Neuron (in vitro differentiated cells): ENCODE measurements around the gene ARHGAP24.
"Not testable (repeated sequence)": the region's sequence is repeated elsewhere in the genome, so short reads cannot be mapped to it uniquely, and the experiment has no call there.

Experiments used
- H2AFZ ChIP-seq: one replicate; pipeline ENCODE4 v1.6.1; 2013; ENCODE audit warnings: low read depth, mild to moderate bottlenecking, inconsistent platforms, low read length, moderate library complexity
- H3K27me3 ChIP-seq: one replicate; pipeline ENCODE4 v1.6.1; 2013; ENCODE audit warnings: low read length; ENCODE audit not compliant: insufficient read depth
- H3K36me3 ChIP-seq: one replicate; pipeline ENCODE4 v1.6.1; 2013; ENCODE audit warnings: low read length; ENCODE audit not compliant: insufficient read depth
- H3K4me1 ChIP-seq: one replicate; pipeline ENCODE4 v1.6.1; 2013; ENCODE audit warnings: low read length; ENCODE audit not compliant: insufficient read depth
- H3K4me3 ChIP-seq: 2 replicates; pipeline ENCODE4 v1.5.1; 2013; ENCODE audit warnings: mild to moderate bottlenecking, low read length, moderate library complexity
- H3K9me3 ChIP-seq: one replicate; pipeline ENCODE4 v1.6.1; 2013; ENCODE audit warnings: low read length

Gene ARHGAP24

DNA sequence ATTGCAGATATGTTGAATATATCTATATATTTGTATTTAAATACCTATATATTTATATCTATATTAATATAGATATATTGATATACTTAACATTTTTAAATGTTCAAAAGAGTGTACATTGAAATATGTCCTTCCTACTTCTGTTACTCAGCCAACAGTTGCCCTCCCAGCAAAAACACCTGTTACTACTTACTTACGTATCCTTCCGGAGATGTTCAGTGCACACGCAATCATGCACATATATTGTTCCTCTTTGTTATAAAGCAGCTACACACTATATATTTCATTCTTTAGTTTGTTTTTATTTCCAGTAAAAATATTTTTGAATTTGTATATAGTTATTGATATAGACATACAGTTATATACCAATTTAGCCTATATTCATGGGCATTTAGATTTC is 142.3 kb downstream of the ARHGAP24 start:
- Histone ChIP-seq H3K36me3 (no peaks in the 10 kb centered on the region), H3K4me3 (no peak overlapping the region), H2AFZ (no peak overlapping the region), H3K4me1 (no peaks in the 10 kb centered on the region), H3K27me3 (no peaks in the 10 kb centered on the region), H3K9me3 (no peaks in the 10 kb centered on the region)

DNA sequence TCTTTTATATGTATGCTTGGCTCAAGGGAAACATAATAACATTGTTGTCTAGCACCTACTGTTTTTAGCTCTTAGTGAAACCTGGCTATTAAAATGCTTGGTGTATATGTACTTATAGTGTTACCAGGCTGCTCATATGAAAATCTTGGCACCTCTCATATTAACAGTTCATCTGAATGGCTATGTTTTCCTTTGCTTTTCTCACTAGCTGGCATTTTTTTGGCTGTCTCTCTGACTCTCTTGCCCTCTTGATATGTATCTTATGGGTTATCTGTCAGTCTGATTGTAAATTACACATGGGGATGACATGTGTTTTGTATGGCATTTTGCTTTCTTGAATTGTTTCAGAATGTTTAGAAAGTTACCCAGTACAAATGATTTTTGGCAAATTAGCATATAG is 158.0 kb downstream of the ARHGAP24 start:
- no peaks in the 10 kb centered on the region for H3K9me3 ChIP-seq
- no peaks in the 10 kb centered on the region for H3K27me3 ChIP-seq
- H2AFZ ChIP-seq: no peak overlapping the region
- no peaks in the 10 kb centered on the region for H3K36me3 ChIP-seq
- H3K4me1 ChIP-seq: no peaks in the 10 kb centered on the region
- H3K4me3 ChIP-seq: no peak overlapping the region

GRCh38 chr4:85637778-85638177 is 162.8 kb downstream of the ARHGAP24 start:
- H3K9me3 ChIP-seq: no peaks in the 10 kb centered on the region
- H2AFZ ChIP-seq: no peak overlapping the region
- H3K36me3 ChIP-seq: no peaks in the 10 kb centered on the region
- H3K27me3 ChIP-seq: no peaks in the 10 kb centered on the region
- H3K4me3 ChIP-seq: no peak overlapping the region
- H3K4me1 ChIP-seq: no peaks in the 10 kb centered on the region

GRCh38 chr4:85639946-85640345 is 165.0 kb downstream of the ARHGAP24 start:
- Histone ChIP-seq H3K4me3 (no peak overlapping the region), H3K27me3 (no peaks in the 10 kb centered on the region), H3K4me1 (no peaks in the 10 kb centered on the region), H2AFZ (no peak overlapping the region), H3K36me3 (no peaks in the 10 kb centered on the region), H3K9me3 (no peaks in the 10 kb centered on the region)

- no peaks in the 10 kb centered on the region for H3K4me1 ChIP-seq
- H3K4me3 ChIP-seq: no peak overlapping the region
- no peaks in the 10 kb centered on the region for H3K27me3 ChIP-seq
- no peaks in the 10 kb centered on the region for H3K9me3 ChIP-seq
- no peaks in the 10 kb centered on the region for H3K36me3 ChIP-seq
- no peak overlapping the region for H2AFZ ChIP-seq
These were observed 167.6 kb downstream of the ARHGAP24 start for GRCh38 chr4:85642356-85643100.

- no peaks in the 10 kb centered on the region for H3K9me3 ChIP-seq
- no peaks in the 10 kb centered on the region for H3K36me3 ChIP-seq
These were observed 169.1 kb downstream of the ARHGAP24 start for GRCh38 chr4:85644061-85644460.

DNA sequence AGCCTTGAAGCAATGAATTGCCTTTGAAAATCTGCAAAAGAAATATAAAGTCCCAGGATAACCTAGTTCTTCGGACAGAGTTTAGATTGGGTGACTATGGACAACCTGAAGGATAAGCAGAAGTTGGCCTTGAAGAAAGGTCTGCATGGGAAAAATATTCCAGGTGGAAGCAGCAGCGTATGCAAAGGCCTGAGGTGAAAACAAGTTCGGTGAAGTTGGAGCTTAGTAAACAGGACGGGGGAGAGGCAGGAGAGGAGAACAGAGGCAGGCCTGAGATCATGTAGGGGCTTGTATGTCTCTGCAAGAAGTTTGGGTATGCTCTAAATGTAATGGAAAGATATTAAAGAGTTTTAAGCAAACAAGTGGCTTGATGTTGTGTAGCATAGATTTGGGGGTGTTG is 176.0 kb downstream of the ARHGAP24 start:
- no peaks in the 10 kb centered on the region for H3K27me3 ChIP-seq
- no peaks in the 10 kb centered on the region for H3K4me1 ChIP-seq
- H2AFZ ChIP-seq: no peak overlapping the region
- no peak overlapping the region for H3K4me3 ChIP-seq
- no peaks in the 10 kb centered on the region for H3K36me3 ChIP-seq
- H3K9me3 ChIP-seq: no peaks in the 10 kb centered on the region

More at GRCh38 chr4:85644061-85644460, 169.1 kb downstream of the ARHGAP24 start:
- H2AFZ ChIP-seq: no peak overlapping the region
- H3K4me1 ChIP-seq: no peaks in the 10 kb centered on the region
- H3K27me3 ChIP-seq: no peaks in the 10 kb centered on the region
- no peak overlapping the region for H3K4me3 ChIP-seq

DNA sequence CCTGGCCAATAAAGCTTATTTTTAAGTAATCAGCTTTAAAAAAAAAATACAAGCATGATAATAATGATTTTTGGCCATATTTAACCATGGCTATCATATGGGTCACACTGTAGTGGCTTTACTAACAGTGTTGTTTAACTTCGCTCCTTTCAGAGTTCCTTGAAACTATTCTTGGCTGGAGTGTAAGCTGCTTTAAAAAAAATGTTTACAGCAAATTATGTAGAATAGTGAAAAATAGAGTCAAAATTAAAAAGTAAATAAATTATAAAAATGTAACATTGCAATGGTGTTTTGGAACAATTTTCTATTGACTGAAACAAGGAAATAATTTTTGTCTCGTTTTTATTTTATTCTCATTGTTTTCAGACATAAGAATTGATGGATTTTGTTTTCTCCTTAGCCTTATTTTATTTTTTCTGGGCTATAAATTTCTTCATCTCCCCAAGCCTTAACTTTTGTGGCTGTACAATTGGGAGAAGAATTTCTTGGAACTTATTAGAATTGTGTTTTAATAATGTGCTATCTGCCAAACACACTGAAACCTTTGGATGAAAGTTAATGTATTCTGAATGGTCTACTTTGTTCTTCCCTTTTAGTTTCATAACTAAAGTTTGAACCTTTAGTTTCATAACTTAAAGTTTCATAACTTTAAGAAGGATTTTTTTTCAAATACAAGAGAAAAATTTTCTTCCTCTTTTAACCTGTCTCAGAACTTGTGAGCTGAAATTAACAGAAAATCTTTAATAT is 182.0 kb downstream of the ARHGAP24 start:
- Histone ChIP-seq H3K4me3 (no peak overlapping the region), H2AFZ (no peak overlapping the region), H3K27me3 (no peaks in the 10 kb centered on the region), H3K36me3 (no peaks in the 10 kb centered on the region), H3K4me1 (no peaks in the 10 kb centered on the region), H3K9me3 (no peaks in the 10 kb centered on the region)

DNA sequence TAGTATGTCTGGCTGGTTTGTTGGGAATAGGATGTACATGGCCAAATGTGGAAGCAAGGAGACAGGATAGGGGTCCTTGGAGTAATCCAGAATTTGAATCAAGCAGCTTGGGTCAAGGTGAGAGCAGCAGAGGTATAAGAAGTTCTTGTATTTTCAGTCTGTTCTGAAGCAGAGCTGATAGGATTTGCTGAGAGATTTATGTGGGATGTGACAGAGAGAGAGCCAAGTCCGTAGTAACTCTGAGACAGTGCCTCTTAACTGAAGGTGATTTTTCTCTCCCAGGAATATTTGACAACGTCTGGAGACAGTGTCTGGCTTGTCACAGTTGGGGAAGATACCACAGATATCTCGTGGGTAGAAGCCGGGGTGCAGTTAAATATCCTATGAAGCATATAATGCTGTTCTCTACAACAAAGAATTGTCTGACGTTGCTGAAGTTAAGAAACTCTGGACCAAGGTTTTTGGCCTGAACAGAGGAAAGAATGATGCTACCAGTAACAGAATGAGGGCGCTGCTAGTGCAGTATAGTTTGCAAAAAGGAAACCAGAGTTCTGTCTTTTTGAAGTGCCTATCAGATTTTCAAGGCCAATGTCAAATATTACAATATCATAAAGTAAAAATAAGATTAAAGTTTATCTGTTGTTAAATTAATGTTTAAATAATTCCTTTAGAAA is 184.0 kb downstream of the ARHGAP24 start:
- H2AFZ ChIP-seq: no peak overlapping the region
- no peaks in the 10 kb centered on the region for H3K9me3 ChIP-seq
- no peaks in the 10 kb centered on the region for H3K4me1 ChIP-seq
- H3K4me3 ChIP-seq: no peak overlapping the region
- no peaks in the 10 kb centered on the region for H3K36me3 ChIP-seq
- no peaks in the 10 kb centered on the region for H3K27me3 ChIP-seq

DNA sequence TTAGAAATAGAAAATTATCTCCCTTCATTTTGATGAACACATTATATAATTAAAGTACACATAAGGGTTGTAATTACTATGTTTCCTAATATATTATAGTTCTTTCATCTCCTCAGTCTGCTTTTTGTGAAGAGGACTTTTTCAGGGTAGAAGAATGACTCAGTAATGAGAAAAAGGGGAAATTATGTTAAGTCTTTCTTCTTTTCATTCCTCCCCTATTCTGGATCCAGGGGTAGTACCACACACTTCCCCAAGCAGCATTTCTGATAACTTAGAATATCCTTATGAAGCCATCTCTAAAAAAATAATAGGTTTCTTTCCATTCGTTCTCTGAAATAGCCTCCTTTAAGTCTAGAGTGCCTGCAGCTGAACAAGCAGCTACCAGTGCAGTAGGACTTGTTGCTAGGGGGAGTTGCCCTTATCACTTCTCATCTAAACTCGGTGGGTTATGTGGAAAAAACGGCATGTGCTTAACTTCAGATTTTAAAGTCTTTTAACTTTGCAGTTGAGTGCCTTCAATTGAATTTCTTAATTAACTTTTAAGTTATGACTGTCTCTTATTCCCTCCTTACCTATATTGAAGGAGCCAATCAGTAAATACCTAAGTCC is 184.8 kb downstream of the ARHGAP24 start:
- H3K4me1 ChIP-seq: no peaks in the 10 kb centered on the region
- H3K36me3 ChIP-seq: no peaks in the 10 kb centered on the region
- H3K27me3 ChIP-seq: no peaks in the 10 kb centered on the region
- no peak overlapping the region for H3K4me3 ChIP-seq
- H3K9me3 ChIP-seq: no peaks in the 10 kb centered on the region
- no peak overlapping the region for H2AFZ ChIP-seq

- not testable (repeated sequence) for H3K4me1 ChIP-seq, H3K36me3 ChIP-seq, H3K9me3 ChIP-seq, H3K27me3 ChIP-seq, H2AFZ ChIP-seq, H3K4me3 ChIP-seq
These were observed 191.7 kb downstream of the ARHGAP24 start for GRCh38 chr4:85666625-85667024.

- H2AFZ ChIP-seq: no peak overlapping the region
- H3K36me3 ChIP-seq: no peaks in the 10 kb centered on the region
- no peaks in the 10 kb centered on the region for H3K4me1 ChIP-seq
- H3K27me3 ChIP-seq: no peaks in the 10 kb centered on the region
- H3K9me3 ChIP-seq: no peaks in the 10 kb centered on the region
- H3K4me3 ChIP-seq: no peak overlapping the region
These were observed 194.3 kb downstream of the ARHGAP24 start for GRCh38 chr4:85669204-85669603.

GRCh38 chr4:85669992-85670548 is 195.1 kb downstream of the ARHGAP24 start:
- H3K9me3 ChIP-seq: no peaks in the 10 kb centered on the region
- no peak overlapping the region for H2AFZ ChIP-seq
- H3K27me3 ChIP-seq: no peaks in the 10 kb centered on the region
- H3K4me3 ChIP-seq: no peak overlapping the region
- no peaks in the 10 kb centered on the region for H3K4me1 ChIP-seq
- H3K36me3 ChIP-seq: no peaks in the 10 kb centered on the region
